Inferior parietal cortex (tissue), 1 donor: ENCODE data around the gene FAM120A.

ENCODE experiments used
- DNase-seq: peaks from one replicate; pipeline ENCODE4 v3.0.0-alpha.2; 2016; ENCODE audit errors: extremely low spot score

Gene FAM120A

DNA sequence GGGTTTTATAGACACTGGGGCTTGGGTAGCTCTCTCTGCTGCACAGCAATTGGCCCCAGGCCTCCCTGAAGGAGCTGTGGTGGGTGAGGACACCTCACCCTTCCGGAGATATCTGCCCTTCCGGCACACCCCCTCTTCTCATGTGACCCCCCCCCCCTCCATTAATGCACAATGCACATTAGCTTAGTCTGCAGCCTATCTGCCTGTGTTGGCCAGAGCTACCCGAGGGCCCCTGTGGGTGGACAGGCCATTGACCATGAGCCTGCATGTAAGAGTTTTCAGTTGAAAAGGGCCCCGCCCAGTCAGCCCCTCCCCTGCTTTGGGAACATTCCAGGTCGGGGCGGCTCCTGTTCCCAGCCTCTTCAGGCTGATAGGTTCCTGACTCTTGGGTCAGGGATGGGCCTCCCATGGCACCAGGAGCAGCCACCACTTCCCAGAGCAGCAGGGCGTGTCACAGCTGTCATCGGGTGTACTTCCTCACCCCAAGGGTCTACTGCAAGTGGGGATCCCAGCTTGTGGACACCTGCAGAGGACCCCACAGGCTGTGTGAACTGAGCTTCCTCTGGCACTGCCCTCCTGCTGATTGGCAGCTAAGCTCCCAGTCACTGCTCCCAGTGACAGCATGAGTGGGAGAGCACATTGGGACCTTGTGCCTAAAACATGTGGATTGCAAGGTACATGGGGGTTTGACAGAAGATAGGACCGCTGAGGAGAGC, 142.7 kb downstream of the FAM120A start:
- DNase-seq, result no peak

DNA sequence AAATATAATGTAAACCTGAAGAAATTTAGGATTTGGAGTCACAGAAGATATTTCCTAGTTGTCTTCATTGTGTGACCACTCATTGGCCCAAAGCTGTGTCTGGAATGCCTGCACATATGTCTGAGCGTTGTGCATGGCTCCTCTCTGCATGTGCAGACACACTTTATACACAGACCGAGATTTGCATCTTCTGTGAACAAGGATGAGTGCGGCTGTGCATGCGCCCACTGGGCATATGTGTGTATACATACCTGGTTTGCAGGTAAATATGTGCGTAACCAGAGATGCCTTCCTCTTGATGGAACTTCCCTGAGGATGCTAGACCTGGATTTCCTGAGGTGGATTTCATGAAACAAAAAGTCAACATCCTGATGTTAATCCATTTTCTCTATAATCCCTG, 144.0 kb downstream of the FAM120A start:
- DNase-seq, result no peak

DNA sequence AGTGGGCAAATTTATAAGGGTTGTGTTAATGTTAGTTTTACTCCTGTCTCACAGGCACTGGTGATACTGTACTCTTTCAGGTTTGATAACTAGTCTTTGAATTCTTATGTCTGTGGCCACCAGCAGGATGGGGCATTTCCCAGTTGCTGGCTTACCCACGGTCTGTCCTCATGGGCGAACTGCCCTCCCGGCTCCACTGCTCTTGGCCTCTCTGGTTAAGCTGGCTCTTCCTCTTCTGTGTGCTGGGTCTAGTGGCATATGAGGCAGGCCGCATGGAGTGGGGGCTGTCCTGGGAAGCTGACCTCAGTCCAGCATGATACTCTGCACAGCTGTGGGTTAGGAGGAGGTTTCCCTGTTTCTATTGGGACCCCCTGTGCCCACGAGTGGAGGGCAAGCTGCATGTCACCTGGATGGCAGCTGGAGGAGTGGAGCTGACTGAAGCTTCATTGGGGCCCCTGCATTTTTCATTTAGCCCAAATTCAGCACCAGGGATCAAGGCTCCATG, 144.4 kb downstream of the FAM120A start:
- DNase-seq, result no peak

DNA sequence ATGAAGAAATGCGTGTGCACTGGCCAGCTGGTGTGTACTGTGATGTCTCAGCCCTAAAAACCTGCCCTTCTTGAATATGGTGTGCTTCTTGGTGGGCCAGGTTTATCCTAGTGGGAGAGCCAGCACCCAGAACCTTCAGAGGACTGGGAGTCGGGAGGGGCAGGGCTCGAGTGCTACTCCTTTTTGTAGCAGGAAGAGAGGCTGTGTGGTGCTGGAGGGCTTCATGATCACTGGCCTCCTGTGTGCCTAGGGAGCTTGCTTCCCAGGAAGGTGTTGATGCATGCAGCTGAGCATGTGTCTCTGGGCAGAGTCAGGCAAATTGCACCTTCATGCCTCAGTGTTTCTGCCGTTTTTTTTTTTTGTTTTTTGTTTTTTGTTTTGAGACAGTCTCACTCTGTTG, 144.9 kb downstream of the FAM120A start:
- no peak for DNase-seq

DNA sequence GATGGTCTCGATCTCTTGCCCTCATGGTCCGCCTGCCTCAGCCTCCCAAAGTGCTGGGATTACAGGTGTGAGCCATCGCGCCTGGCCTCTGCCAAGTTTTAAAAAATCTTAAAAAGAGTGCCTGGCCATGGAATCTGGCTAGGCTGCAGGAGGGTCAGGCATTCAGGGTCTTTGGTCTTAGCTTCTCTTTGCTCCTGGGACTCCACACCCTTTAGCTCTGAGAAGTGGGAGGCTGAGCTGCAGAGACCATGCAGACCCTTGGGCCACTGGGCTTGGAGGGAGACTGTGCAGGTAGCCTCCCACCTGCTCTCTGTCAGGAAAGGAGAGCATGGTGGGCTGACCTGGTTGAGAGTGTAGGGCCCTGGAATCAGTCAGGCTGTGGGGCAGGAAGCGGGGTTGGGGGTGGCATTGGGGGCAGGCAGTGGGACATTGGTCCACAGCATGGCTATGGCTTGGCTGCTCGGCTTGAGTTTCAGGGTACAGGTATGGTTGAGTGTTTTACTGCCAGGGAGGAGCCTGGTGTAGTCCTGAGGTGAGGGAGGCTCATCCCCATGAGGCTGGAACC, 145.7 kb downstream of the FAM120A start:
- no peak for DNase-seq

DNA sequence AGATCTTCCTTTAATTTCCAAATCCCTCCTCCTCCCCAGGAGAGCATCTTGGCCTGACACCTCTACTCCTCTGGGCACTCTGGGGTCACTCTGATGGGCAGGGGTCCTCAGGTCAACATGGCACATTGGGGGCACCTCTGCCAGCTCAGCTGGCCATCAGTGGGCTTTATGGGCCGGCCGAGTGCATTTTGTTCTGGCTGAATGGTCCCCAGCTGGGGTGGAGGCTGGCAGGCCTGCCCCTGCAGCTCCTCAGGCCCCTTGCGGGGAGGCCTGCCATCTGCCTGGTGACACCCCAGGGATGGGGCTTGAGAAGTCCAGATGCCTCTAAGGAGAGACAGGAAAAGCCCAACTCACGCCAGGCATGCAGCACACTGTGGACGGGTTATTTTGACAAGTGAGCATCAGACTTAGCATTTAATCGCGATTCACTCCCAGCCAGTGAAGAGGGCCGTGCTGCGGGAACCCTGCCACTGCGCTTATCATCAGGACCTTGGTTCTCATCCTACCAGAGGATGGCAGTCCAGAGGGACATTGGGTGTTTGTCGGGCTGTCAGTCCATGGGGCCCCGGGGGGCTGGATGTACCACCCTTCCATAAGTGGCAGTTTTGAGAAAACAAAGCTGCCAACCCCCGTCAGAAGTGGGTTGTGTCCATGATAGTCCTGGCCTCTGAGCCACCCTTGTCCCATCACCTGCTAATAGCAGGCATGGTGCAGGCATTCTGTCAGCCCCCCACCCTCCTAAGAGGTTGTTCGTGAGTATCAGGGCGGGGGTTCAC, 146.6 kb downstream of the FAM120A start:
- no peak for DNase-seq

DNA sequence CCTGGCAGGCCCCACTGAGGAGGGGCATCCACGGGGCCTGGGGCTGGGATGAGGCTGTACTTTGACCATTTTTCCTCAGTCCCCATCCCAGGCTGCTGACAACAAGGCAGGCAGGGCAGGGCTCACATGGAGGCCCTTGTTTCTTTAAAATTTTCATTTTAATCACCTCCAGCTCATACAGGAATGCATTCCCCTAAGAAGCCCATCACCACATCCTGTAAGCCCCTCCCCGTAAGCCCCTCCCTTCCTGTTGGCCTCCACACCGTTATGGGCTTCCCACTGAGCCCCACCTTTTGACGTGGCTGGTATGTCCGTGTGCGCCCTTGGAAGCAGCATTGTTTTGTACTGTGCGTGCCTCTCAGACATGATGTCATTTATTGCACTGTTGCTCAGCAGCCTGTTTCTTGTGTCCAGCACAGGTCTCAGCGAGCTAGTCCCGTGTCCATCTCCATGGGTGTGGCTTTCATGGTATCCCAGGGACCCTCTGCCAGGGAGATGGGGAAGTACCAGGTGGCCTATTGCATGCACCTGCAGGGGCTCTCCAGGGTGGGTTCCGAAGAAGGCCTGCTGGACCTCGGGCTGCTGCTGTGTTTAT, 147.3 kb downstream of the FAM120A start:
- no peak for DNase-seq

DNA sequence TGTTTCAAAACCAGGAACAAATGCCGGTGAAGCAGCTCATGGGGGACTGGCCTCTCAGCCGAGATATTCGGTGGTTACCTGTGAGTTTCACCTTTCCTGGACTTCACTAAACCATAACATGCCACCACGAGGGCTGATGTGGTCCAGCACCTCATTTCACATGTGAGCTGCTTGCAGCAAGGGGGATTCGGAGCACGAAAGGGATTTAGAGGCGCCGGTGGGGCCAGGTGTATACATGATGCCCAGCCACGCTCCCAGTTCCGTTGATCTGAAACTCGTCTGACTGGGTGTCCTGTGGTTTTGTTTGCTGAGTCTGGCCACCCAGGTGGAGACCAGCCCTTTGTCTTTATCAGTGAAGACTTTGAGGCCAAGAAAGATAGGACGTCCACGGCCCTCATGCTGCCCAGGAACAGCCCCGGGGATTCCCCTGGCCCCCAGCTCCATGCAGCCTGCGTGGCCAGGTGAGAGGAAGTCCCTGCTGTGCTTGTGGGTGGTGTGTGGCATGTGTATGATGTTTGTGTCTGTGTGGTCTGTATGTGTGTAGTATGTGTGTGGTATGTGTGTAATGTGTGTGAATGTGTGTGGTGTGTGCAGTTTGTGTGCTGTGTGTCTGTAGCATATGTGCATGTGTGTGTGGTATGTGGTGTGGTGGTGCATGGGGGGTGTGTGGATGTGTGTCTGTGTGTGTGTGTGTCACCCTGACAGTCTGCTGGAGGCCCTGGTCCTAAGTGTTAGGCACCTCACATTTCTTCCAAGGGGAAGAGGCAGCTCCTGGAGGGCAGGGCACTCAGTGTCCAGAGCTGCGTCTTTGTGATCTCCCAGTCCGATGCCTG, 148.3 kb downstream of the FAM120A start:
- no peak for DNase-seq

DNA sequence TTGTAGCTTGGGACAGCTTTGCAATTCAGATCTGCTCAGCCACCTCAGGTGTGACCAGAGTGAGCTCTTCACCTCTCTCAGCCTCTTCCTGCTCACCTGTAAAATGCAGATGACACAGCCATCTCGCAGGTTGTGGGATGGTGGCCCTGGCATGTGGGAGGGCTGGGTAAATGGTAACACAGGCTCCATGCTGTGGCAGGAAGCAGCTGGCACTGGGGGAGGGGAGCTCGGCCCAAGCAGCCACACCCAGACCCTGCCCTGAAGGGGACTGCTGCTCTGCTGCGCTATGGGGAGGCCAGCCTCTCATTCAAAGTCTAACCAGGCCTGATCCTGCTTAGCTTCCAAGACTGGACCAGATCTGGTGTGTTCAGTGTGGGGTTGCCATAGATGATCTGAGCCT, 149.0 kb downstream of the FAM120A start:
- DNase-seq, result no peak

DNA sequence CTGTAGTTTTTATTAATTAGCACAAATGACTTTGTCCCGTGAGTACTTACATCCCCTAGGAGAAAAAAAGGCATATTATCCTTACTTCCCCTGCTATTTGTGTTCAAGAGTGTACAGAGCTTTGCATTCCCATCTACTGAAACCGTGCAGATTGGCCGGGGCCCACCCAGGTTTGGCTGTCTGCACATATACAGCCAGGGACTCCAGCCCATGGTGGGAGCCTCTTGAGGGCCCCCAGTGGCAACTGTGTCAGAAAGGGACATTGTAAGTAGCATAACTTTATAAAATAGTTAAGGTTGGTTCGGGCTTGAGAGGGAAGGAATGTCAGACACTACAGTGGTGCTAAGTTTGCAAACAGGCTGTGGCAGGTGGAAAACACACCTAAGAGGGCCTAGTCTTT, 149.6 kb downstream of the FAM120A start:
- no peak for DNase-seq

DNA sequence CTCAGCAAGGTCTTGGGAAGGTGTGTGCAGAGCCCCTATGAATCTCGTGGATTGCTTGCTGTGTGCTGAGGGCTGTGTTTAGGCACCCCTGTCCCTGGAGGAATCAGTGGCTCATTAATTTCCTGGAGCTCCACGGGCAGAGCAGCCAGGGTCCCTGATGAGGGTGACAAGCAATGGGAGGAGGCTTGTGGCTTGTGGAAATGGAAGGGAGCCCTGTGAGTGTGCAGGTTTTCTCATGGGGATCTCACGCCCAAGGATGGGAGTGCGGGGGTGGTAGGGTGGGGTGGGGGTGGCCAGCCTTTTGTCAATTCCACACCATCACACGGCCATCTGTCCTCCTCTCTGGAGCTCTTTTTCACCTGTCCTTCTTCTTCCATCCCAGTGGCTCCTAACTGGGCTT, 150.2 kb downstream of the FAM120A start:
- no peak for DNase-seq

DNA sequence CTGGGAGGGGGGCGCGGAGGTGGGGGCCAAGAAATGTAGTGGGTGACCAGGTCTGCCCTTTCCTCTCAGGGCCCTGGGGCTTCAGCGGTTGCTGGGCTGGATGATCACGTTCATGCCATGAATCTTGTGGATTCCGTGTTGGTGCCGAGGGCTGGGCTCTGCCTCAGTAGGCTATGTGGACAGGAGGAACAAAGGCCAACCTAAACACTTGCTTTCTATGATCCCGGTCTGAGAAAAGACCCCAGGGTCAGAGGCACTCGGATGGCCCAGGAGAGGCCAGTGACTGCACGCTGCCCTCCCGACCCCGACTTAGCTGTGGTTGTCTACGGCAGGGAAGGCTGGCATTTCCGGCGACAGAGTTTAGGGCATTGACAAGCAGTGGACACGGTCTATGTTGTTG, 151.5 kb downstream of the FAM120A start:
- DNase-seq, result no peak

DNA sequence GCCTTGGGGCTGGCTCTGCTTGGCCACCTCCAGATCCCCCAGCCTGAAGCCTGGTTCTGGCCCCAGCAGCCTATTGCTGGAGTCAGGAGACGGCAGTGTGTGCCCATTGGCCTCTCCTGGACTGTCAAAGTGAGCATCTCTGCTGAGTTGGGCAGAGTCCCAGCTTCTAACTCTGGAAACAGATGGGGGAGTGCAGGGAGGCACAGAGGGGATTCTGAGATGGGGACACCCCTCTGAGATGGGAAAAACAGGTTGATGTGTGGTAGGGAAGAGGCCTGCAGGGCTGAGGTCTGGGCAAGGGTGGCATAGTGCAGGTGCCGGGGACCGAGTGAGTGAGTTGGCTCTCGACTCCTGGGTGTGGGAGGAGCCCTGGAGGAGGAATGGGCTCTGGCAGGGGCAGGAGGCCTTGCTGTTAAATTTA, 152.4 kb downstream of the FAM120A start:
- no peak for DNase-seq

DNA sequence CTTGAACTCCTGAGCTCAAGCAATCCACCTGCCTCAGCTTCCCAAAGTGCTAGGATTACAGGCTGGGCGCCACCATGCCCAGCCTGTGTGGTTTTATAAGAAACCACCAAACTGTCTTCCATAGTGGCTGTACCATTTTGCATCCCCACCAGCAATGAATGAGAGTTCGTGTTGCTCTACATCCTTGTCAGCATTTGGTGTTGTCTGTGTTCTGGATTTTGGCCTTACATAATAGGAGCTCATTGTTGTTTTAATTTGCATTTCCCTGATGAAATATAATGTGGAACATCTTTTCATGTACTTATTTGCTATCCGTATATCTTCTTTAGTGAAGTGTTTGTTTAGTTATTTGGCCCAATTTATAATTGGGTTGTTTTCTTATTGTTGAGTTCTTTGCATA, 154.7 kb downstream of the FAM120A start:
- DNase-seq, result no peak

DNA sequence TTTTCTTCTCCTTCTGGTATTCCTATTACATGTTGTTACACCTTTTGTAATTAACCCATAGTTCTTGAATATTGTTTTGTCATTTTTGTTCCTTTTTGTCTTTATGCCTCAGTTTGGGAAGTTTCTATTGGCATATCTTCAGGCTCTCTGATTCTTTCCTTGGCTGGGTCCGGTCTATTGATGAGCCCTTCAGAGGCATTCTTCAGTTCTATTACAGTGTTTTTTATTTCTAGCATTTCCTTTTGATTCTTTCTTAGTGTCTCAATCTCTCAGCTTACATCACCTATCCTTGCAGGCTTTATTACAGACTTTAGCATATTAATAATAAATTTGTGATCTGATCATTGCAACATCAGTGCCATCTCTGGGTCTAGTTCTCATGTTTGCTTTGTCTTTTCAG, 158.7 kb downstream of the FAM120A start:
- DNase-seq, result no peak

DNA sequence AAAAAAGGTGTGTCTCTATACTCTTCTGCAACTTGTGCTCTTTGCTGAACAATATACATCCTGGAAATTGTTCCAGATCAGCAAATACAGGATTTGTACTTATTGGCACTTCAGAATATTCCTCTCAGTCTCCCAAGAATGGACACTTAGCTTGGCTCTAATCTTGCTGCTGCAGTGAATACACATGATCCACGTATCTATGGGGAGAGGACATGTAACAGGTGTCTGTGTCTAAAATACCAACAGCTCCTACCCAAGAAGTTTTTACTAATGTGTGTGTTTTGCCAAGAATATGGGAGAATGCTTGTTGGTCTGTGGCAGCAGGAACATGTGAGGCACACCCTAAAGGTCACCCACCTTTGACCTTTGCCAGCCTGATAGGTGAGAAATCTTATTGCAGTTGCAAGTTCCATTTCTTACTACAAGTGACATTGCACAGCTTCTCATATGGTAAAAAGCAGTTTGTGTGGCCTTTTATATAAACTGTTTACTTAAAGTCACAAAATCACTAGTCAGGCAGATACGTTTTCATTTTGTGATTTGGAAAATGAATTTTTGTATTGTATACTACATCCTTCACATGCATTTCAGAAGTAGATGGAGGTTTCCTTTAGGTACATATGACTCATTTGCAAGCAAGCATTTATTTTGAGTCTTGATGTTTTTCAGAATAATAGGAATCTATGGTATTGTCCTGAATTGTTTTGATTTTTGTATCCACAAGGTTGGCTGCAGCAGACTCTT, 160.7 kb downstream of the FAM120A start:
- no peak for DNase-seq

DNA sequence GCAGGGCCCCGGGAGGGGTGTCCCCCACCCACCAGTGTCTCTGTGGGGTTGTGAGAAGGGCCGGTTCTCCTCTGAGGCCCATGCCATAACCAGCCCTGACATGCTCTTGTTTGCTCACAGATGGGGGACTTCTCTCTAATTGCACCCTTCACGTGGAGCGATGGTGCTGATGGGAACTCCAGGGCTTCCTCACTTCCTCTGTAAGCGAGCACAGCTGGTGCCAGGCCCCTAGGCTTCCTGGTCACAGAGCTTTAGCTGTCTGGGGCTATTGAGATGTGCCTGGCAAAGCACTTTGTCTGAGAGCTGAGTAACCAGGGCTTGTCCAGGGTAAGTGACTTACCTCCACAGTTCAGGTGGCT, 161.3 kb downstream of the FAM120A start:
- DNase-seq, result no peak

DNA sequence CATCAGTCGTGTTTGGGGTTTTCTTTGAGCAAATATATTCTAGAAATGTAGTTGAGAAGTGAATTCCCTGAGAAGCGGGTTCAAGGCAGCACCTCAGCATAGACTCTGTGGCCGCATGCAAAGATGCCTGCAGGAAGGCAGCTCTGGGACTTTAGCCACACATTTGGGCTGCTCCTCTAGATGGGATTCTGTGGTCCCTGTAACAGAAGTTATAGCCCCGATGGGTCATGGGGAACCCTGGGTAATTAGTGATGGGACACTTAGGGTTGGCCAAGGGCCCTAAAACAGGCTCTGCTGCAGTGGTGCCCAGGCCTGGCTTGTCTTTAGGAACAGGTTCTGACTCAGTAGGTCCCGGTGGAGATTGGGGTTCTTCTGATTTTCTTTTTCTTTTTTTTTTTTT, 161.7 kb downstream of the FAM120A start:
- DNase-seq, result no peak

DNA sequence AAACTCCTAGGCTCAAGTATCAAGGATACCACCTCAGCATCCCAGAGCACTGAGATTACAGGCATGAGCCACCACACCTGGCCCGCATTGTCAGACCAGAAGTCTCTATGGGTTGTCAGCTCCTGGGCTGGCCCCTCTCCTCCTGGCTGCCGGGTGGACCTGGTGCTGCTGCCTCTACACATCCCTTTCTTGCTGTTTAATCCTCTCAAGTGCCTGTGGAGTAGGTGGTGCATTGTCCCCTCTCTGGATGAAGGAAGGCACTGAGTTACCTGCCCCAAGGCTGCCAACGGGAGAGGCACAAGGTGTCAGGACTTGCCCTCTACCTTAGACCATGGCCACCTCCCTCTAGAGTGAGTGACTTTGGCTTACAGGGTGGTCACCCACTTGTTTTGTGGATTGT, 162.3 kb downstream of the FAM120A start:
- DNase-seq, result no peak

DNA sequence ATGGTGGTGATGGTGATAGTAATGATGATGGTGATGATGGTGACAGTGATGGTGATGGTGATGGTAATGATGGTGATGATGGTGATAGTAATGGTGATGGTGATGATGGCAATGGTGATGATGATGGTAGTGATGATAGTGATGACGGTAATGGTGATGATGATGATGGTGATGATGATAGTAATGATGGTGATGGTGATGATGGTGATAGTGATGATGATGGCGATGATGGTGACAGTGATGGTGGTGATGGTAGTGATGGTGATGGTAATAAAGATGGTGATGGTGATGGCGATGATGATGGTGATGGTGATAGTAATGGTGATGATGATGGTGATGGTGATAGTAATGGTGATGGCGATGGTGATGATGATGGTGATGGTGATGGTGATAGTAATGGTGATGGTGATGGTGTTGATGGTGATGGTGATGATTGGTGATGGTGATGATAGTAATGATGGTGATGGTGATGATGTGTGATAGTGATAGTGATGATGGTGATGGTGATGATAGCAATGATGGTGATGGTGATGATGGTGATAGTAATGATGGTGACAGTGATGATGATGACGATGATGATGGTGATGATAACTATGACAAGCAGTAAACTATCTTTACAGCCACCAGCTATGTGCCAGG, 163.5 kb downstream of the FAM120A start:
- no peak for DNase-seq
